GM18498 (cell line): ENCODE results near the gene ARL6IP5.
A peak's percentile ranks its signal among the peaks of the same experiment; 100 is the strongest.

Experiments used
- ATAC-seq: cut with Tn5 transposase; IDR thresholded peaks from one replicate; pipeline ENCODE4 v1.9.1; 2021; ENCODE audit warnings: mild to moderate bottlenecking, moderate library complexity; ENCODE audit not compliant: unreplicated experiment

The ARL6IP5 gene

GRCh38 chr3:69085833-69086722, 1.3 kb downstream of the ARL6IP5 start:
- ATAC-seq = no peak

- no peak for ATAC-seq
Observed at GRCh38 chr3:69087030-69087791, 2.5 kb downstream of the ARL6IP5 start.

DNA sequence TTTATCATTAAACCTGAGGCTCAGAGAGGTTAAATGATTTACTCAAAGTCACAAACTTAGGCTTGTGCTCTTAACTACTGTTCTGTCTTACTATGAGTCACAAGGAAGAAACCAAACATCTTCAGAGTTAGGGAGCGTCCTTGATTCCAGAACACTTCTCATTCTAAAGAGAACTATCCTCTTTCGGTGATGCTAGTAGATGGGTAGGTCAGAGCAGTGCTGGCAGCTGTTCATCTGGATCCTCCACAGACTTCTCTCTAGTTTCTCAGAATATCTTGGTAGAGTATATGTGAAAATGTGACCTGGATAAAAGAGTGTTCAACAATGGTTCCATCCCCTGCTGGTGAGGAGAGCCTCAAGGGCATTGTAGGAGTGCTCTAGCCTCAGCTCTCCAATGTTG, 3.3 kb downstream of the ARL6IP5 start:
- no peak for ATAC-seq

DNA sequence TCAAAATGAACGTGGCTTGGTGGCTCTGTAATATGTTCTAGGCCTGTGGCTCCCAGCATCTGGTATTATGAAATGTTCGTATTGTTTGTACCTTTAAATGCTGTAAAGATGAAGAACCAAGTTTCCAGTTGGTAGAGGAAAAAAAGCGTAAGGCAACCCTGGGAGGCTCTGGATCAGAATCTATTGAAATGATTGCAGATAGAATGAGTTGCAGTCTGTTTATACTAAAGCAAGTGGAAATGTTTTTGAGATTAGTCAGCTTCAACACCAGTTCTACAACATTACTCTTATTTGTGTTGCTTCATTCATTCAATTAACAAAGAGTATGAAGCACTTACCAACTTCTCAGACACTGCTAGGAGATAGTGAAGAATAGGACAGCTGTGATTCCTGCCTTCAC, 5.3 kb downstream of the ARL6IP5 start:
- no peak for ATAC-seq

DNA sequence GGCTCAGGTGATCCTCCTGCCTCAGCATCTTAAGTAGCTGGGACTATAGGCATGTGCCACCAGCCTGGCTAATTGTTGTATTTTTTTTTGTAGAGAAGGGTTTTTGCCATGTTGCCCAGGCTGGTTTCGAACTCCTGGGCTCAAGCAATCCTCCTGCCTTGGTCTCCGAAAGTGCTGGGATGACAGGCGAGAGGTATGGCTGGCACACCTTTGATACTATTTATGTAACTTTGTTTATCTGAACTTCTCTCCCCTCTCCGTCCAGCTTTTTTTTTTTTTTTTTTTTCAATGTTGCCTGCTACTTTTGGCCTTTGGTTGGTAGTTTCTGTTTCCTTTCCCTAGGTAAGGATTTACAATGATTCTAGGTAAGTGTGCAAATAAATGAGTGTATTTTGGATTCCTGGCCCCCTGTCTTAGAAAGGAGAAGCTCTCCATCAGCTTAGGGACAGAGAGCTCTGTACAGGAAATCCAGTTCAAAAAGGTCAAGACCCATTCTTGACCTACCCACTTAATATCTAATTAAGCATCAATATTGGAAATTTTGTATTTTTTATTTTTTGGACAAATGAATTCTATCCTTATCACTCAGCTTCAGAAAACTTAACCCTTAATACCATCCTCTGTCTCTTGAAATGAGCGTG, 6.8 kb downstream of the ARL6IP5 start:
- no peak for ATAC-seq

- peak; percentile 74 for ATAC-seq
Observed at GRCh38 chr3:69092030-69092516, 7.3 kb downstream of the ARL6IP5 start.

- no peak for ATAC-seq
Observed at GRCh38 chr3:69094467-69095205, 9.9 kb downstream of the ARL6IP5 start.

DNA sequence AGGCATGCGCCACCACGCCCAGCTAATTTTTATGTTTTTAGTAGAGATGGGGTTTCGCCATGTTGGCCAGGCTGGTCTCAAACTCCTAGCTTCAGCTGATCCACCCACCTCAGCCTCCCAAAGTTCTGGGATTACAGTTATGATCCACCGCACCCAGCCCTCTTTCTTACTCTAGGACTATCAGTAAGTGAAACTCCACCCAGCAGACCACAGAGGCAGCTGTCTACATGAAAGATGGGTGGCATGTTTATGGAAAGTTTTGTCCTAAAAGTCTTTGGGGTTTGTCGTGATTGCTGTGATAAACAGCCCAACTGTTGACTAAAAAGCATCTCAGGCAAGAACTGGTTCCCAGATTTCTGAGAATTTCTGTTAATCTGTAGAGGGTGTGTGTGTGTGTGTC, 10.9 kb downstream of the ARL6IP5 start:
- ATAC-seq = no peak

GRCh38 chr3:69096299-69096698, 11.6 kb downstream of the ARL6IP5 start:
- no peak for ATAC-seq

DNA sequence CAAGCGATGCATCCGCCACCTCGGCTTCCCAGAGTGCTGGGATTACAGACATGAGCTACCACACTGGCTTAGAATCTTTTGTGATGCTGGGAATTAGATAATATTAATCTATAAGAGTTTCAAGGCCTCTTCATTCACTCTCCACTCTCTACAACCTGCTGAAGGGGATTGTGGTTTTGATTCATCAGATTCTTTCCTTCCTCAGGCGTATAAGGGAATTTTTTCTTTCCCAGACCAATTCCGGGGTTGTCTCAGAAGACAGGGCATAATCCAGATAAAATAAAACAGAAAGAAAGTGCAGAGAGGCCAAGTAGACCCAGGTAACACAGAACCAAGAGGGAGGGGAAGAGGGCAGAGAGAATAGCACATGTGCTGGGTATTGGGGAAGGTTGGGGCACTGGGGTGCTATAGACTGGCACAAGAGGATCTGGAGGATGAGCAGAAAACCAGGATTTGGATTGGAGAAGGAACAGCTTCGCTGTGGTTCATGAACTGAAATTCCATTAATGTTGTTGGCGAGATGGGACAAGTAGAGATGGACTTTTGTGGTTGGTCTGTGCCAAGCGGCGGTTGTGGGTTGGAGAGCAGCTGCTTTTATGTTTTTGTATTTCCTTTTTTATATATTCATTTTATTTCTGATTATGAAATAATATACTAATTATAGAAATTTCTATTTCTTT, 12.8 kb downstream of the ARL6IP5 start:
- no peak for ATAC-seq

DNA sequence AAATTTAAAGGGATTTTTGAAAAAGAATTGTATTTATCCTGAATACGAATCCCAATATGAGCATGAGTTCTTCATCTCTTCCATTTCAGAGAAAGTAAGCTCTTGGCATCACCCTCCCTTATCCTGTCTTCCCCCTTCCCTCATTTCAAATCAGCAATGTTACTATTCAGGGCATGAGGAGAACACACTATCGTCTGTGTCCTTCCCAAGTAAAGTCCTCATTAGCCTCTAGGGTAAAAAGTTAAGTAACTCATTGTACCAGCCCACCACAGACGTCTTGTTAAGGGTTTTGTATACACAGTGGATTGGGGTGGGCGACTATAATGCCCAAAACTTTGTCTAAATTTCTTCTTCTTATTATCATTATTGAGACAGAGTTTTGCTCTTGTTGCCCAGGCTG, 14.8 kb downstream of the ARL6IP5 start:
- no peak for ATAC-seq

GRCh38 chr3:69102384-69102783, 17.6 kb downstream of the ARL6IP5 start:
- no peak for ATAC-seq

DNA sequence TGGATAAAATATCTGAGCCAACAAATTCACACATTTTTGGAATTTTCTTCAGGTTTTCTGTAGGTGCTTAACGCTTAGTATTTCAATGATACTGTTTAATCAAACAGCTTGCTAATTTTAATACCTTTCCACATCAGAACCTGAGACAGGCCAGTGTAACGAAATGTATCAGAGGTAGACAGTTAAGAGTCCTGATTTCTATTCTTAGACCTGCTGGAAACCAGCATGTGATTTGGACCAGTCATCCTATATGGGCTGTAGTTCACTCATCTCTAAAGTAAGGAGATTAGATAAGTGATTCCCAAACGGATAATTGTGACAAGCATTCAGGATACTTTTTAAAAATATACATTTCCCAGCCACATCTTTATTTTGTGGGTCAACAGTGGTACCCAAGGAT, 18.4 kb downstream of the ARL6IP5 start:
- ATAC-seq = no peak

- no peak for ATAC-seq
Observed at GRCh38 chr3:69104586-69104985, 19.8 kb downstream of the ARL6IP5 start.

DNA sequence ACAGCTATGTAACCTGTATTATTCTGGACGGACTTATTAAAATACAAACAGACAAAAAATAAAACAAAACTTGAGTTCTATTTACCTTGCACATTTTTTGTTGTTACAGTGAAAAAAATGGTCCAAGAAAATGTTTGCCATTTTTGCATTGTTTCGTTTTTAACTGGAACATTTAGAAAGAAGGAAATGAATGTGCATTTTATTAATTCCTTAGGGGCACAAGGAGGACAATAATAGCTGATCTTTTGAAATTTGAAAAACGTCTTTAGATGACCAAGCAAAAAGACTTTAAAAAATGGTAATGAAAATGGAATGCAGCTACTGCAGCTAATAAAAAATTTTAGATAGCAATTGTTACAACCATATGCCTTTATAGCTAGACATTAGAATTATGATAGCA, 20.6 kb downstream of the ARL6IP5 start:
- ATAC-seq = no peak

- no peak for ATAC-seq
Observed at GRCh38 chr3:69107841-69108240, 23.1 kb downstream of the ARL6IP5 start.

- ATAC-seq = no peak
Observed at GRCh38 chr3:69108811-69109210, 24.1 kb downstream of the ARL6IP5 start.

GRCh38 chr3:69110941-69111546, 26.3 kb downstream of the ARL6IP5 start:
- no peak for ATAC-seq

- no peak for ATAC-seq
Observed at GRCh38 chr3:69113536-69113935, 28.8 kb downstream of the ARL6IP5 start.

DNA sequence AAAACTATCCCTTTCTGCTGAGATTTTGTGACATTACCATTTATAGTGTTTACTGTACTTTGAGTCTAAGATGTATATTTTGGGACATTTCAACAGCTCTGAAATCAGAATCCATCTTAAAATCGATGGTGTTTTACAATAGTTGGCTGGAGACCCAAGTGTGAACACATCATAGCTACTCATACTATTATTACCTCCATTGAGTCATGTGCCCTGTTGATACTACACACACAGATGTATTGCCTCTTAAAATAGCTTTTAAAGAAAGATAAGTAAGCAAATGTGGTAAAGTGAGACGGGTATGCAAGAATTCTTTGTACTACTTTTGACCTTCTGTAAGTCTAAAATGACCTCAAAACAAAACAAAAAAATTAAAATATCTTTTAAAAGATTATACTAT, 31.0 kb downstream of the ARL6IP5 start:
- ATAC-seq = no peak
